Activated B cell treated with CpG ODN at 0.5 μM for 24 hours (primary cell): ENCODE results near the gene PLCB4. TPM values are rescaled to one million over a fixed set of nuclear protein-coding genes. Genes with fewer than 3 reads are reported as not detected.

Experiments
- ATAC-seq: fragments of 200-7000 bp; cut with Tn5 transposase; one replicate; pipeline ENCODE4 v1.10.0; 2021; ENCODE audit warnings: low read depth, mild to moderate bottlenecking, moderate library complexity
- CTCF ChIA-PET: fragments of 350-600 bp; sonication (Branson Sonifier 250); formaldehyde crosslinking; loops from one replicate; lab custom pipeline; 2021; ENCODE audit warnings: antibody characterized with exemption; lab: Charles Lee
- POLR2A ChIA-PET: fragments of 350-600 bp; sonication (Branson Sonifier 250); formaldehyde crosslinking; loops from one replicate; lab custom pipeline; 2021; ENCODE audit warnings: antibody characterized with exemption; lab: Charles Lee
- DNase-seq: peaks from one replicate; pipeline ENCODE4 v3.0.0; 2022
- H3K27ac Mint-ChIP-seq: one replicate; pipeline ENCODE4 v1.8.0; 2020; ENCODE audit warnings: mixed read lengths
- H3K27me3 Mint-ChIP-seq: one replicate; pipeline ENCODE4 v1.8.0; 2021; ENCODE audit warnings: mixed read lengths
- H3K36me3 Mint-ChIP-seq: one replicate; pipeline ENCODE4 v1.8.0; 2021; ENCODE audit warnings: low read depth, mixed read lengths
- H3K4me1 Mint-ChIP-seq: one replicate; pipeline ENCODE4 v1.8.0; 2021; ENCODE audit warnings: mixed read lengths
- H3K4me3 Mint-ChIP-seq: one replicate; pipeline ENCODE4 v1.8.0; 2020; ENCODE audit warnings: mild to moderate bottlenecking, mixed read lengths
- H3K9me3 Mint-ChIP-seq: one replicate; pipeline ENCODE4 v1.8.0; 2020; ENCODE audit warnings: mixed read lengths
- intact Hi-C: fragments of 100-400 bp; cut with micrococcal nuclease; formaldehyde crosslinking; loops from one replicate; pipeline ENCODE4 v1.15.1; 2024
- total RNA-seq: library from RNA; stranded (reverse); gene quantifications from 2 replicates; pipeline ENCODE4 v1.2.3, GENCODE V29; 2022
- TF ChIP-seq, protein P1 (sequence below): fragments of 200-600 bp; IDR thresholded peaks from one replicate; pipeline ENCODE4 v1.8.0; 2022; ENCODE audit warnings: antibody characterized with exemption, mild to moderate bottlenecking

The PLCB4 gene
- total RNA-seq, 1 donor from 2014 or later = not detected

DNA sequence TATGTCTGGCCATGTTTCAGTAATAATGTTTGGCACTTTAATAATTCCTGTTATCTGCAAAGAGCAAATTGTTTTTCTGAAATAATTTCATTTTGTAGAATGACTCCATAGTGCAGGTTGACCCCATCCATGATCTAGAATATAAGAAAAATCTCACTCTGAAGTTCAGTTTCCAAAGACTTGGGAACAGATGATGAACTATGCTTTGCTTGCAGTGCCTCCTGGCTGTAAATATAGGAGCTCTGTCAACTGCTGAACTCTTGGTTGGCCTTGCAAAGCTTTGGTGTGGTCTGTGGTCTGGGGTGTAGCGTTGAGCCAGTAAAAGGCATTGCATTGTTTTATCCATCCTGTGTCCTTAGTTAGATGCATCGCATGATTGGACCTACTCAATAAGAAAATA, 104.0 kb downstream of the PLCB4 start:
- ATAC-seq = no peak
- intact Hi-C loops = no loop called here
- TF ChIP-seq, protein P1, sequence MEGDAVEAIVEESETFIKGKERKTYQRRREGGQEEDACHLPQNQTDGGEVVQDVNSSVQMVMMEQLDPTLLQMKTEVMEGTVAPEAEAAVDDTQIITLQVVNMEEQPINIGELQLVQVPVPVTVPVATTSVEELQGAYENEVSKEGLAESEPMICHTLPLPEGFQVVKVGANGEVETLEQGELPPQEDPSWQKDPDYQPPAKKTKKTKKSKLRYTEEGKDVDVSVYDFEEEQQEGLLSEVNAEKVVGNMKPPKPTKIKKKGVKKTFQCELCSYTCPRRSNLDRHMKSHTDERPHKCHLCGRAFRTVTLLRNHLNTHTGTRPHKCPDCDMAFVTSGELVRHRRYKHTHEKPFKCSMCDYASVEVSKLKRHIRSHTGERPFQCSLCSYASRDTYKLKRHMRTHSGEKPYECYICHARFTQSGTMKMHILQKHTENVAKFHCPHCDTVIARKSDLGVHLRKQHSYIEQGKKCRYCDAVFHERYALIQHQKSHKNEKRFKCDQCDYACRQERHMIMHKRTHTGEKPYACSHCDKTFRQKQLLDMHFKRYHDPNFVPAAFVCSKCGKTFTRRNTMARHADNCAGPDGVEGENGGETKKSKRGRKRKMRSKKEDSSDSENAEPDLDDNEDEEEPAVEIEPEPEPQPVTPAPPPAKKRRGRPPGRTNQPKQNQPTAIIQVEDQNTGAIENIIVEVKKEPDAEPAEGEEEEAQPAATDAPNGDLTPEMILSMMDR = no peak
- ChIA-PET CTCF (no interaction called here), POLR2A (no interaction called here)
- H3K36me3 Mint-ChIP-seq = no peaks in the 10 kb centered on the region
- no peak for DNase-seq
- H3K4me1 Mint-ChIP-seq = no peaks in the 10 kb centered on the region
- H3K27me3 Mint-ChIP-seq = no peaks in the 10 kb centered on the region
- no peaks in the 10 kb centered on the region for H3K9me3 Mint-ChIP-seq
- H3K4me3 Mint-ChIP-seq = no peak overlapping the region
- no peak overlapping the region for H3K27ac Mint-ChIP-seq

DNA sequence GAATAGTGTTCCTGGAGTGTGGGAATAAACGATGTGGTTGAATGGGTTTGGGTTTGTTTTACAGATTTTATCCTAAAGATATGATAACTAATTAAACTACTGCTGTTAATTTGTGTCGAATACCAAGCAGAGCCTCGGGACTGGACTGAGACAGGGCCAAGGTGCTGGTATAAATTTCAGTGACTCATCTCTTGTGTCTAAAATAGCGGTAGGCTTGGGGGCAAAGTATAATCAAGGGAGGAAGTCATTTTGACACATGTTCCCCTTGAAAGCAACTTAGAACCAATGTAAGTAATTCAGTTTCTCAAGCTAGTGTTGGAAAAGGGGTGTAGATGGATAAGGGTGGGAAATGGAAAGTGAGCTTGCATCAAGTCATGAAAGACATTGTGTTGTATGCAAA, 108.4 kb downstream of the PLCB4 start:
- TF ChIP-seq, protein P1 = no peak
- ATAC-seq (no peak), DNase-seq (no peak)
- no peaks in the 10 kb centered on the region for H3K9me3 Mint-ChIP-seq
- H3K27ac Mint-ChIP-seq = no peak overlapping the region
- ChIA-PET CTCF (no interaction called here), POLR2A (no interaction called here)
- no peaks in the 10 kb centered on the region for H3K27me3 Mint-ChIP-seq
- no peaks in the 10 kb centered on the region for H3K36me3 Mint-ChIP-seq
- H3K4me3 Mint-ChIP-seq = no peak overlapping the region
- intact Hi-C loops = no loop called here
- no peaks in the 10 kb centered on the region for H3K4me1 Mint-ChIP-seq

DNA sequence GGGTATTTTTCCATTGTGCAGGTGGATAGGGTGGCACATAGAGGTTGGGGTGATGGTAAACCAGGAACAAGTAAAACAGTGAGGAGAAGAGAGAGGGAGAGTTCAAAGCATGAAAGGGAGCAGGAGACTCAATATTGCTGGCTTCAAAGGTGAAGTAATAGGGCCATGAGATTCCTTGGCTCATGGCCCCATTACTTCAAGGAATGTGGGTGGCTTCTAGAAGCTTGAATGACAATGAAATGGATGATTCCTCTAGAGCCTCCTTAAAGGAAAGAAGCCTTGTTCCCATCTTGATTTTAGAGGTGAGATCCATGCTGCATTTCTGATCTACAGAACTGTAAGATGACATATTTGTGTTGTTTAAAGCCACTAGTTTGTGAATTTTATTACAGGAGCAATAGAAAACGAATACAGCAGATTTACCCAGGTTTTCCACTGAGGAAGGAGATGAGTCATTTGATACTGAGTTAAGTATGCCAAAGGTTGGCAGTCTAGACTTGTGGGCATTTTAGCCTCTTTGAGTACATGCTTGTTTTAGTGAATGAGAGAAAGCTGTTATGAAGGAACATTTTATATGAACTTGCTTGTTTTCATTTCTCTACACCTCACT, 110.4 kb downstream of the PLCB4 start:
- CTCF ChIA-PET = no interaction called here
- Mint-ChIP-seq H3K27me3 (no peaks in the 10 kb centered on the region), H3K9me3 (no peaks in the 10 kb centered on the region), H3K4me3 (no peak overlapping the region), H3K4me1 (no peaks in the 10 kb centered on the region), H3K27ac (no peak overlapping the region), H3K36me3 (no peaks in the 10 kb centered on the region)
- DNase-seq = no peak
- POLR2A ChIA-PET = no interaction called here
- intact Hi-C loops = no loop called here
- TF ChIP-seq, protein P1 = no peak
- ATAC-seq = no peak

DNA sequence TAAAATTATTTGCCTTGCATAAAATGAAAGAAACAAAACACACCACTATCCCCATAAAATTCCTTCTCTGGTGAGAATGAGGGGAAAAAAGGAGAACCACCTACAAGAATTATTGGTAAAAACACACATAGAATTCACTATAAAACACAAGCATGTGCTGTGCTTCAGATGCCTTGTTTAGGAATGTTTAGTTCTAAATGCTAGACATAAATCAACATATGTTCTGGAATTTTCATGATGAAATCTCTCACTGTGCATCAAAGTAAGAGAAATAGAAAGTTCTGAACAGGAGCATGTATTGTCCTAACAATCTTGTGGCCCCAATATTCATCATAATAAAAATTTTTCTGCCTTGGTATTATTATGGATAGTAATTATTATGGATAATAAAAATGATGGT, 111.0 kb downstream of the PLCB4 start:
- no peaks in the 10 kb centered on the region for H3K4me1 Mint-ChIP-seq
- ChIA-PET POLR2A (no interaction called here), CTCF (no interaction called here)
- no peak overlapping the region for H3K27ac Mint-ChIP-seq
- ATAC-seq (no peak), DNase-seq (no peak)
- no peaks in the 10 kb centered on the region for H3K27me3 Mint-ChIP-seq
- TF ChIP-seq, protein P1 = no peak
- H3K4me3 Mint-ChIP-seq = no peak overlapping the region
- H3K9me3 Mint-ChIP-seq = no peaks in the 10 kb centered on the region
- intact Hi-C loops = no loop called here
- no peaks in the 10 kb centered on the region for H3K36me3 Mint-ChIP-seq

DNA sequence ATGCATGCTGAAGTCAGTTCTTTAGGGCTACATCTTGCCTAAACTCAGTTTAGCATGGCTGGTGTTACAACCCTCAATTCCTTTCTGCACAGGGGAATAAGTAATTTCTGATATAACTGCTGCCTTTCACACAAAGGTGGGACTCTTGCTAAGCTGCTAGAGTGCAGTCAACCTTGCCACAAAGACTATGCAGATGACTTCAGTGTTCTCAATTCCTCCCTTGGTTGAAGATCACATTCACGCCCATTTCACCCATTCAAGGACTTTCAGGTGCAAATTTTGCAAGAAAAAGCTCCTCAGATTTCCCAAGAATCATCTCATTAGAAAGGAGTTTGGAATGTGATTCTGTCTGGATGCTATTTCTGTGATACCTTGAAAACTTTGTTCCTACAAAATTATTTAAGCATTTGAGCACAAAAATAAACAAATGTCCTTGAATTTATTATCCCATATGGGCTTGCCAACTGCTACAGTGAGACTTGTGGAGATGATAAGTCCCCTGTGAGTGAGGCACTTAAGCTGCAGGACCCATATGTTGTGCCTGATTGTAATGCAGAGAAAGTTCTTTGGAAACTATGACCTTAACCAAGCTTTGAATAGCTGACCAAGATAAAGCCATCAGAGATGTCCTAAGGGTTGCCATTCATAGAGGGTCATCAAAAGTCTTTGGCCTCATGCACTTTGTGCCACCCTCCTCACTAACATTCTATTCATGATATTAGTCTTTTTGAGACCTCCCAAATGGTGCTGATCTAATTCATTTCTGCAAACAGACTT, 111.8 kb downstream of the PLCB4 start:
- POLR2A ChIA-PET = no interaction called here
- DNase-seq = no peak
- TF ChIP-seq, protein P1 = no peak
- Mint-ChIP-seq H3K27me3 (no peaks in the 10 kb centered on the region), H3K27ac (no peak overlapping the region), H3K9me3 (no peaks in the 10 kb centered on the region), H3K36me3 (no peaks in the 10 kb centered on the region), H3K4me1 (no peaks in the 10 kb centered on the region), H3K4me3 (no peak overlapping the region)
- CTCF ChIA-PET = no interaction called here
- intact Hi-C loops = no loop called here
- ATAC-seq = no peak
